Right ventricle myocardium inferior (tissue), 1 donor: Measurements from ENCODE around the gene GJB4. TPM values are rescaled to one million over a fixed set of nuclear protein-coding genes. Genes with fewer than 3 reads are reported as not detected.

Experiments
- ATAC-seq: fragments of 200-7000 bp; cut with Tn5 transposase; one replicate; pipeline ENCODE4 v1.9.1; 2020; ENCODE audit warnings: mild to moderate bottlenecking, moderate library complexity
- DNase-seq: peaks from one replicate; pipeline ENCODE4 v3.0.0; 2021; ENCODE audit errors: missing footprints
- intact Hi-C: fragments of 100-400 bp; cut with DNase I; formaldehyde crosslinking; loops from one replicate; pipeline ENCODE4 v1.11.0; 2022
- total RNA-seq: library from RNA; stranded (reverse); fragmentation: NEBNext Ultra II Directional; extraction: Animal tissue kit (Norgen Biotek cat#: 25700); gene quantifications from one replicate; pipeline ENCODE4 v1.2.1, GENCODE V29; 2021
- donor health status: DM: no; HTN: yes; CAD: no; lungs with severe emphysema.

The GJB4 gene
- total RNA-seq, 1 donor from 2014 or later, result not detected

- ATAC-seq (no peak), DNase-seq (no peak)
- intact Hi-C loops, result loop anchor here (5.0 to 10.0 kb wide), 2 partner anchors 290 to 1113 kb away; no protein-coding TSS in a partner anchor
Observed at GRCh38 chr1:34744851-34745250, 14.7 kb upstream of the GJB4 start.

GRCh38 chr1:34745666-34746065, 13.9 kb upstream of the GJB4 start:
- DNase-seq (no peak), ATAC-seq (no peak)
- intact Hi-C loops, result loop anchor here (10.0 kb wide), 1 partner anchor 291 kb away; no protein-coding TSS in a partner anchor

DNA sequence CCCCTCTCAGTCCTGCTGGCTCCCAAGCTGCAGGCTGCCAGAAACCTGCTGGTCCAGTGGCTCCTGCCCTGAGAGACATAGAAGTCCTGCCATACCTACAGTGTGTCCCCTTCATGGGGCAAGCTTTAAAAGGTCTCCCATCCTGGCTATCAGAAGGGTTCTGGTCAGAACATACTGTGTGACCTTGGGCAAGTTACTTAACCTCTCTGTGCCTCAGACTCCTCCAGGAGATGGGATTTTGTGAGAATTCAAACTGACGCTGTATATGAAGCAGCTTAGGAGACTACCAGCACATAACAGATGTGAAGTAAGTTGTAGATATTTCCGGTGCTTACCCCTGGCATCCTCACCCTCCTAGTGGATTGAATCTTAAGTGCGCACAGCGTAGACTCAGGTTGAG, 13.4 kb upstream of the GJB4 start:
- DNase-seq, result no peak
- no peak for ATAC-seq
- intact Hi-C loops, result loop anchor here (10.0 kb wide), 1 partner anchor 291 kb away; no protein-coding TSS in a partner anchor

GRCh38 chr1:34746785-34747637, 12.5 kb upstream of the GJB4 start:
- no peak for DNase-seq
- intact Hi-C loops, result loop anchor here (10.0 kb wide), 1 partner anchor 292 kb away; no protein-coding TSS in a partner anchor

DNA sequence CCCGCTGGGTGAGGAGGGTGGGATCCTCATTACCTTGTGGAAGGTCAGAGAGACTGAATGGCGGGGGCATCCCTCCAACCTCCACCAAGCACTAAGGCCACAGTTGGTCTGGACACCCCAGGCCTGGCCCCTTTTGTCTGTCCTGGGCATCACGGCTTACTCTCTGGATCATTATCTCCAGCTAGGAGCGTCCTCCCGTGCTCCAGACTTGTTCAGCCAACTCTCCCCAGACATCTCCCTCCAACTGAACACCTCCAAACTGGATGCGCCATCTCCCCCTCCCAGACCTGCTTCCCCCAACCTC, 11.9 kb upstream of the GJB4 start:
- intact Hi-C loops, result loop anchor here (10.0 kb wide), 1 partner anchor 293 kb away; no protein-coding TSS in a partner anchor
- DNase-seq (no peak), ATAC-seq (no peak)

More at GRCh38 chr1:34746785-34747637, 12.5 kb upstream of the GJB4 start:
- ATAC-seq, result no peak

DNA sequence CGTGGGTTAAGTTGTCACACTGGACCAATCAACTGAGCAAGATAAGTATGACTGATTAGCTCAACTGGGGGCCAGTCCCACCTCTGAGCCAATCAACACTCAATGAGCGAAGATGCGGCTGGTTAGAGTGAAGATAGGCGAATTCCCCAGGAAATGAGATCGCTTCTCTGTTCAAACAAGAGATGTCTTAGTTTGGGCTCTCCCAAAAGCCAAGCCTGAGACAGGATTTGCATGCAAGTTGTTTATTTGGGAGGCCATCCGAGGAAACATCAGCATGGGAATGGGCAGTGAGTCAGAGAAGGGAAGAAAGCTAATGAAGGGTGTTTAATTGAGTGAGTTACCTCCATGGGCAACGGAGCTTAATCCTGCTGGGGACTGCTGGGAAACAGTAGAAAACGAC, 9.5 kb upstream of the GJB4 start:
- ATAC-seq, result no peak
- intact Hi-C loops, result loop anchor here (10.0 kb wide), 1 partner anchor 295 kb away; no protein-coding TSS in a partner anchor
- no peak for DNase-seq

DNA sequence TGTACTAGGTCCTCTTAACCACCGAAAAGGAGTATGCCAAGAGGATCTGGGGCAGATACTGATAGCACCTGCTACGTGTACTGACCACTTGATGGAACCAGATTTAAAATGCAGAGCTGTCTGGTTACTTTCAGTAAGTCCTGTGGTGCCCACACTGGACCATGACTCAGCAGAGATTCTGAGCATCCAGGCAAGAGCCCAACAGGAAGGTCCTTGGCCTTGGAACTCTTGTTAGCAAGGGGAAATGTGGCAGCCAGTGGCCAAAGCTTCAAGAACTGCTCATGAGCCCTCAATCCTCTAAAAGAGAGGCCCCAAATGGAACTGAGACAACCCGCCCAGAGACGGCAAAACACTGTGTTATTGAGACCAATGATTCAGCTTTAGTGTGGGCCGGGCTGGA, 8.9 kb upstream of the GJB4 start:
- DNase-seq (no peak), ATAC-seq (no peak)
- intact Hi-C loops, result no loop called here

DNA sequence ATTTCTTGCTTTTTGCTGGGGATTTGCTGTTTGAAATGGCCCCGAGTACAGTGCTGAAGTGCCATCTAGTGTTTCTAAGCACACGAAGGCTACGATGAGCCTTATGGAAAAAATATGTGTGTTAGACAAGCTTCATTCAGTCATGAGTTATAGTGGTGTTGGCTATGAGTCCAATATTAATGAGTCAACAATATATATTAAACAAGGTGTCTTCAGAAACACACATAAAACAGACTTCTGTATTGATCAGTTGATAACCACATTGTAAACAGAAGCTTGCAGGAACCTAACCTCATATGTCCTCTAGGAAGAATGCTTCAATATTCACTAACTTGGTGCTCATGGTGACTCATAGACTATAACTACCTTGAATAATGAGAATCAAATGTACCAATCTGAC, 6.4 kb upstream of the GJB4 start:
- DNase-seq (no peak), ATAC-seq (no peak)
- intact Hi-C loops, result no loop called here

GRCh38 chr1:34754964-34755637, 4.4 kb upstream of the GJB4 start, which contains the start of gene GJB5:
TSS of gene GJB5 (plus strand) at chr1:34755047. CDS start at chr1:34757331, 2,284 bp downstream.
- intact Hi-C loops, result no loop called here
- no peak for DNase-seq
- ATAC-seq, result no peak

DNA sequence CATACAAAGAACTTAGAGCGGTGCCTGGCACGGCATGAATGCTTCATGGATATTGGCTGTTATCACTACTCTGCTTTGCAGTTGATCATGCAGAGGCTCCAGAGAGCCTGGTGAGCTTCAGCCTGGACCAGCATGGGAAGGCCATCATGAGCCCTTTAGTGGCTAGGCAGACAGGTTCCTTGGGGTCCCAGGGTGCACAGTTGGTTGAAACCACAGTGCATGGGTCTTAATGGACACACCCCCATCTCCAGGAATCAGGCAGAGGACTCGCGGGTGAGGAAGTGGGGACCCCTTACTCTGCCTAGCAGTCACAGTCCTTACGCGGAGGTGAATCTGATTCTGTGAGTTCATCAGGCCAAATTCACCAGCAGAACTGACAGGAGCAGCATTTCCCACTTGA, 3.6 kb upstream of the GJB4 start:
- intact Hi-C loops, result no loop called here
- ATAC-seq, result no peak
- no peak for DNase-seq

- ATAC-seq, result no peak
- DNase-seq, result no peak
- intact Hi-C loops, result no loop called here
Observed at GRCh38 chr1:34757386-34757785, 2.2 kb upstream of the GJB4 start.

DNA sequence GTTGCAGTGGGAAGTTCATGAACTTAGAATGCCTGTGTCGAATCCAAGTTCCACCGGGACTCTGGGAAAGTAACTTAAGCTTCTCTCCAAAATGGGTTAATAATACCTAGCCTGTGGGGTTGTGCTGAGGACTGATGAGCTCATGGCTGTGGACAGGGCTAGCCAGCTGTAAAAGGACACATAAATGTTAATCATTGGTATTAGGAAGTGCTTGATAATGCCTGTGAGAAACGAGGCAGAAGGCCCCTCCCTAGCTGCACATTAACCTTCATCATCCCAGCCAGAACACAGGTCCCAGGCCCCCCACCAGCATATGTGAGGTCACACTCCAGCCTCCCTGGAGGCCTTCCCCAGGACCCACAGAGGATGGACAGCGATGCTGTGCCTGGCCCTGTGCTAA, 789 bp upstream of the GJB4 start:
- ATAC-seq, result no peak
- DNase-seq, result no peak
- intact Hi-C loops, result no loop called here

DNA sequence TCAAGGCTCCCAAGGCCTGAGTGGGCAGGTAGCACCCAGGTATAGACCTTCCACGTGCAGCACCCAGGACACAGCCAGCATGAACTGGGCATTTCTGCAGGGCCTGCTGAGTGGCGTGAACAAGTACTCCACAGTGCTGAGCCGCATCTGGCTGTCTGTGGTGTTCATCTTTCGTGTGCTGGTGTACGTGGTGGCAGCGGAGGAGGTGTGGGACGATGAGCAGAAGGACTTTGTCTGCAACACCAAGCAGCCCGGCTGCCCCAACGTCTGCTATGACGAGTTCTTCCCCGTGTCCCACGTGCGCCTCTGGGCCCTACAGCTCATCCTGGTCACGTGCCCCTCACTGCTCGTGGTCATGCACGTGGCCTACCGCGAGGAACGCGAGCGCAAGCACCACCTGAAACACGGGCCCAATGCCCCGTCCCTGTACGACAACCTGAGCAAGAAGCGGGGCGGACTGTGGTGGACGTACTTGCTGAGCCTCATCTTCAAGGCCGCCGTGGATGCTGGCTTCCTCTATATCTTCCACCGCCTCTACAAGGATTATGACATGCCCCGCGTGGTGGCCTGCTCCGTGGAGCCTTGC, 1.7 kb downstream of the GJB4 start:
- intact Hi-C loops, result no loop called here
- DNase-seq, result no peak
- no peak for ATAC-seq

- ATAC-seq (no peak), DNase-seq (no peak)
- intact Hi-C loops, result no loop called here
Observed at GRCh38 chr1:34761776-34762307, 2.3 kb downstream of the GJB4 start.

DNA sequence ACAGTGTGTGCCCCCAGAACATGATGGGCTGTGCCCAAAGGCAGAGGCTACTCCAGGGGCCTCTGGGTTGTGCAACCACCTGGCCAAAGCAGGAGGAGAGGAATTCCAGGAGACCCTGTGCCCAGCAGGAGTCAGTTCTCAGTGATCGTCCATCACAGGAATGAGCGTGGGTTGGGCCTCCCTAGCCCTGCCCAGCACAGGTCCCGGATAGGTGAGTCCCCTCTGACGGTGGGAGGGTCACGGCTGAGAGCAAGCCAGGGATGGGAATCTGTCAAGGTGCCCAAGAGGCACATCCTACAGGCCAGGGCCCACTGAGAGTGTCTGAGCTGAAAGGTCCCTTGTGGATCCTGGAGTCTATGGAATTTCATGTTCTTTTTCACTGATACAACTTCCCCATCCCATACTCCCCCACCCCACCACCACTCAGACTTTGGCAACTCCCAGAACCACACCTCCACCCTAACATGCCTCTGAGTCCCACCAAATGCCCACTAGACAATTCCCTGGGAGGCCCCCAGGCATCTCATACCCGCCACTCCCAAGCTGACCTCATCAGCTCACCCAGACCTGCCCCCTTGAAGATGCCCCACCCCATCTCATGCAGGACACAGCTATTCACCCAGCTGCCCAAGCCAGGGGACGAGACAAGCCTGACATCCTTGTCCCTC, 3.1 kb downstream of the GJB4 start:
- DNase-seq, result no peak
- no peak for ATAC-seq
- intact Hi-C loops, result no loop called here

GRCh38 chr1:34763142-34763781, 3.7 kb downstream of the GJB4 start:
- DNase-seq (no peak), ATAC-seq (no peak)
- intact Hi-C loops, result no loop called here

GRCh38 chr1:34768856-34769255, 9.3 kb downstream of the GJB4 start:
- DNase-seq, result no peak
- intact Hi-C loops, result no loop called here
- ATAC-seq, result no peak

GRCh38 chr1:34770891-34771504, 11.5 kb downstream of the GJB4 start:
- DNase-seq, result no peak
- intact Hi-C loops, result no loop called here
- ATAC-seq, result no peak
